SH-SY5Y (cell line): Measurements from ENCODE around the gene SEMA3D.

Experiments used
- GATA2 ChIP-seq: IDR thresholded peaks from 2 replicates; pipeline ENCODE4 v1.6.1; 2011; ENCODE audit warnings: mild to moderate bottlenecking, low read depth, low read length
- GATA3 ChIP-seq: IDR thresholded peaks from 2 replicates; pipeline ENCODE4 v1.6.1; 2011; ENCODE audit warnings: low read depth, mild to moderate bottlenecking, low read length, moderate library complexity

- TF ChIP-seq GATA2 (no peak), GATA3 (no peak)
Measured at GRCh38 chr7:85220023-85220422, 33.2 kb upstream of the SEMA3D start.
